Measurements from ENCODE around the gene C1QTNF5.

The C1QTNF5 gene

DNA sequence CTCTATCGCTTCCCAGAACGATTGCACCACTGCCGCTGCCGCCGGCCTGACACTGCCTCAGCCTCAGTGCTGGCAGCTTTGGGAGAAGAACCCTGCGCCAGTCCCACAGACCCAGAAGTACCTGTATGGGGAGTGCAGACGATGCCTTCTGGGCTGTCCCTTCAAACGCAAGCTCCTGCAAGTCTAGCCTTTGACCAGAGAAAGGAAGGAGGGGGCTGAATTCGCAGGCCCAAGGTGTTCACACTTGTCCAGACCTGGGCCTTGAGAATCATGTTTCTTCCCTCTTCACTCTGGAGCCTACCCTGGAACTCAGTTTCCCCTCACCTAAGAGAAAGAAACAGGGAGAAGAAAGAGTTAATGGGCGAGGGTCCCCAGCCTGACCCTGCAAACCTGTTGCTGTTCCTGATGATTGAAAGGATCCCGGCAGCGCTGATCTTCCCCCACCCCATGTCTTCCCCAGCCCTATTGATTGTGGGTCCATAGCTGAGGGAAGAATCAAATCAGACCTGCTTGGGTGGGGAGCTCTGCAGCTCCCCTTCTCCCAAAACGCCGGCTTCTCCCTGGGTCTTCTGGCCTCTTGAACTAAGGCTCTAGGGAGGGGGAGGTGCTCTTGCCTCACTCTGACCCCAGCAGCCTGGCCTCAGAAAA is 23.0 kb downstream of the C1QTNF5 start:
- no peak for DNase-seq (ENCODE audit: low spot score)

- peak; percentile 31 for DNase-seq (ENCODE audit: low spot score)
These were observed 23.7 kb downstream of the C1QTNF5 start, which contains the start of gene MCAM for GRCh38 chr11:119316729-119317591. Gene MCAM, minus strand, starts transcription at chr11:119317130. Its CDS starts 29 bp downstream, at chr11:119317101.

DNA sequence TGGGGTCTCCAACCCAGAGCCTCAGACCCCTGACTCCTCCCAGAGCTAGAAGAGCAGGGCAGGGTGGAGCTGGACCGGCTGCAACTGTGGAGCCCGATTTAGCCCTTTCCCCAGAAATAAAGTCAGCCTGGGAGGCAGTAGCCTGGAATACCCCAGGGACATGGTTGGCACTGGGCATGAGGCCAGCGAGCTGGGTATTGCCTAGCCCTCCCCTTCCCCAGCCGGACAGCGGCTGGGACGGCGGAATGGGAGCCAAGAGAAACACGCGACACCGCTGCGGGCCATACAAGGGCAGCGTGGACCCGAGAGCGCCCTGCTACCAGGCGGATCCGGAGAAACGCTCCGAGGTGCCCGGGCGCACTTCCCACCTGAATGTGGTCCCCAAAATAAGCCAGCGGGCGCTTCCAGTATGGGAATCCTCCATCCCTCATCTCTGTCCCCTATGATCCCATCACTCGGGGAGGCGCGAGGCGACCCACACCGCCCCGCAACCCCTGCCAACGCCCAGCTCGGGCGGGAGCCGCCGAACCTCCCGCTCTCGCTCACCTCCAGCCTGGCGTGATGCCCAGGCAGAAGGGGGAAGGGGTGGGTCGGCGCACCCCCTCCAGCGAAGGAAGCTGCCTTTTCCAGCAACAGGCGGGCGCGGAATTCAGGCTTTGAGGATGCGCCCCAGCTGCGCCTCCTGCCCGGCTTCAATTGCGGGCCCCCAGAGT is 24.5 kb downstream of the C1QTNF5 start:
- peak; percentile 43 for DNase-seq (ENCODE audit: low spot score)

DNA sequence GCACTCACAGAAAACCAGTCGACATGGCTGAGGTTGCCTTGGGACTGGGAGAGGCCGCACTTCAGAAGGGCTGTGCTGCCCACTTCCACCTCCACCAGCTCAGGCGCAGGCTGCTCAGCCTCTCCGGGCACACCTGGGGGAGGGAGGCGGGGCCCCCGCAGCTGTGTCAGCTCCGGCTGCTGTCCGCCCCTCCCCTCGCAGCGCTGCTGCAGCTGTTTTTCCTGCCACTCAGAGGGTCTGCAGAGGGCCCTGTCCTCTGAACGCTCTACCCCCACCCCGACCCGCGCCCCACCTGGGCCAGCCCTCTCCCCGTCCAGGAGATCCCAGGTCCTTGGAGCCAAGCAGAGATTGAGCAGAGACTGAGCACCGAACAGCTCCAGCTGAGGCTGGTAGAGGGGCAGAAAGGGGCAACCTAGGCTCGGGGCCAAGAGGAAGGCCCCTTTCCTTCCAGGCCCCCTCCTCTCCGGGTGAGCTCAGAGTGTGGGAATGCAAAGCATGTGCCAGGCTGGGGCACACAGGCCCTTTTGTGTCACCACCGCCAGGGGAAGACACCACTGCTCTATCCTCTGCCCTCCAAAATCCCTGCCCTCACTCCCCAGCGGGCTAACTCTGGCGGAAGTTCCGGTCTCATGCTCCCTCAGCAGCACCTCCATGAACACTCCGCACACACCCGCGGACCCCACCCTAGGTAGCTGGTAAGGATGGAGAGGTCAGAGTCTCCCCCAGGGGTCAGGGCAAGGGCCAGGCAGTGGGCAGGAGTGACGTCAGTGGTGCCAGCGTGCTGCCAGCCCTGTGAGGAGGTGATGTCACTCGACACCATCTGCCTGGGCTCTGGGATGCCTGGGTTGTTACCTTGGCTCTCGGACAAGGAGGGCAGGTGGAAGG is 25.3 kb downstream of the C1QTNF5 start:
- DNase-seq (ENCODE audit: low spot score), result peak; percentile 87

GRCh38 chr11:119314726-119315125 is 26.0 kb downstream of the C1QTNF5 start:
- DNase-seq (ENCODE audit: low spot score), result no peak

- DNase-seq (ENCODE audit: low spot score), result no peak
These were observed 30.0 kb downstream of the C1QTNF5 start for GRCh38 chr11:119310682-119311052.

DNA sequence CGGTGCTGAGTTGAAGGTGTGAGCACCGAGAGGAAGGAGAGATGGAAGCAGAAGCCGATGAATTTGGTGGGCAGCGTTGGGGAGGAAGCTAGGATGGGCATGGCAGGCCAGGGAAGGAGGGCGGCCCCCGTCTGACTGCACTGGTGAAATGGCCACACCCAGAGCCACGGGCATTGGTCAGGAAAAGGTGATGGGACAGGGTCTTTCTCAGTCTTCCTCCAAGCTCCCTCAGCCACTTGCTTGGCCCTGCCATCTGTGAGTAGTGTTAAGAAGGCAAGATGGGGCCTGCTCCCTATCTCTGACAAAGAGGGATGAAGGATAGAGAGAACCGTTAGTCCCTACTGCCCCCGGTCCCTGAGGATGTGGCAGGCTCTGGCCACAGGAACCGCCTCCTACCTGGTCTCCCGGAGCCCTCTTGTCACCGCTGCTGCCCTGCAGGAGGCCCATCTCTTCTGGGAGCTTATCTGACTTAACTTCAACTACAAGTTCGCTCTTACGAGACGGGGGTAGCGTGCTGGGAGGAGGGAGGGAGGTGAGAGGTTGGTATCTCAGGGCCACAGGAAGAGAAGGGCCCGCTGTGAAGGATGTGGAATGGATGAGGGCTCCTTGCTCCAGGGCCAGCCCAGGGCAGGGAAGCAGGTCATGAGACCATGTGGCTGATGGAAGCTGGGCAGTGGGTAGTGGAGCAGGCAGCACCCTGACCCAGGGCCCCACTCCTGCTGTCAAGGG is 30.6 kb downstream of the C1QTNF5 start:
- no peak for DNase-seq (ENCODE audit: low spot score)

DNA sequence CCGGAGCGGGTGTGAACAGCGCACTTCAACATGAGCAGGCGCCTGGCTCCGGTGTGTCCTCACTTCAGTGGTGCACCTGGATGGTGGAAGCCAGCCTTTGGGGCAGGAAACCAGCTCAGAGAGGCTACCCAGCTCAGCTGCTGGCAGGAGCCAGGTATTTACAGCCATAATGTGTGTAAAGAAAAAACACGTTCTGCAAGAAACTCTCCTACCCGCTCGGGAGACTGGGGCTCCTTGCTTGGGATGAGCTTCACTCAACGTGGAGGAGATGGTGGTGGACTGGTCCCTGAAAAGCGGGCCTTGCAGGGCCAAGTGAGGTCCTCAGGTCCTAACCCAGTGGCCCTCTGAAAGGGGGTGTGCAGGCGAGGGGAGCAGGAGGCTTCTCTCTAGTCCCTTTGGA is 31.3 kb downstream of the C1QTNF5 start:
- no peak for DNase-seq (ENCODE audit: low spot score)

DNA sequence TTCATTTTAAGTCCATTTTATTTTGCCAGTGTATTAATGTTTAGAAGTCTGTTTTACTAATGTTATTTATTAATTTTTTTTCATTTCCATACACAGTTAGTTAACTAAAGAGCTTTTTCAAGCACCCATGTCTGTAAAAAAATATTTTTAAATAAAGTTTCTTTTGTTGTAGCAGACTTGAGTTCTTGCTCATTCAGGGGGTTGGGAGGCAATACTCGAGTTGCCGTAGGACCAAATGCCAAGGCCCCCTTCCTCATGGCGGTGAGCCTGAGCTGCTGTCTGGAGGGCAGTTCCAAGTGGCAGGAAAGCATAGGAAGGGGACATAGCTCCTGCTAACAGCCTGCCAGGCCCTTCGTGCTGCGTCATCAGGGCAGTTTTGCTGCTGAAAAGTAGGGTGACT is 32.7 kb downstream of the C1QTNF5 start:
- no peak for DNase-seq (ENCODE audit: low spot score)

DNA sequence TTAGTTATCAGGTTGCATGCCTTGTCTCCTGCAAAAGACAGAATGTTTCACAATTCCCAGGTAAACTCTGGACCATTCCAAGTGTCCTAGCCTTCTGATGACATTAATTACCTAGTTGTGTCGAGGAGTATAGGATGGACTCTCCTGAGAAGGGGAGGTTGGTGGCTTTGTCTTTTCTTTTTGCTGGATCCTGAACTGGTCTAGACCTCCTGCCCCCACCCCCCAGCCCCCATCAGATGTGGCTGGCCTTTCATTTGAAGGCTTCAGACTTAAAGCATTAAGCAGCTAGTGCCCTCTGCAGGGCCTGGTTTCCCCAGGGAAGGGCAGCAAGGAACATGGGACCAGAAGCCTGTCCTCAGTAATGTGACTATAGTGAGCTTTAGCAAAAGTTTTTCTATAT is 33.5 kb downstream of the C1QTNF5 start:
- no peak for DNase-seq (ENCODE audit: low spot score)

DNA sequence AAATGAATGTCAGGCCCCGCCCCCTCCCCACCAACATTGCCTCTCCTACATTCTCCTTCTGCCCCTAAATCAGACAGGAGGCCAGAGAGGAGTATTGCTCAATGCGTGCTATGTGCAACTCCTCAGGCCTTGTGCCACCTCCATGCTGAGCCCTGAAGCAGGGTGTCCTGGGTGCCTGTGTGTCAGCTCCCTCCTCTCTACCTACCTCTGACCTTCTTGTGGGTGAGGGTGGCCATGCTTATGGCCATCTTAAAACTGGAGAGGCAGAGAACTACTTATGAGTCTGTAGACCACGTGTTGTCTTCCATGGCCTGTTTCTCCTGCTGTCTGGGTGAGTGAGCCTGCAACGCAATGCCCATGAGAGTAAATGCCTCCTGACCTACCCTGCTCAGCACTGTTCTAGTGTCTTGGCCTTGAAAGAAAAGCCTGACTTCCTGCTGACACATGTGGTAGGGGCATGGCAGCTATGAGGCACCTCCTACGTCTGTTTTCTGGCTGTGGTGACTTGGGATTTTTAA is 34.3 kb downstream of the C1QTNF5 start:
- no peak for DNase-seq (ENCODE audit: low spot score)

DNA sequence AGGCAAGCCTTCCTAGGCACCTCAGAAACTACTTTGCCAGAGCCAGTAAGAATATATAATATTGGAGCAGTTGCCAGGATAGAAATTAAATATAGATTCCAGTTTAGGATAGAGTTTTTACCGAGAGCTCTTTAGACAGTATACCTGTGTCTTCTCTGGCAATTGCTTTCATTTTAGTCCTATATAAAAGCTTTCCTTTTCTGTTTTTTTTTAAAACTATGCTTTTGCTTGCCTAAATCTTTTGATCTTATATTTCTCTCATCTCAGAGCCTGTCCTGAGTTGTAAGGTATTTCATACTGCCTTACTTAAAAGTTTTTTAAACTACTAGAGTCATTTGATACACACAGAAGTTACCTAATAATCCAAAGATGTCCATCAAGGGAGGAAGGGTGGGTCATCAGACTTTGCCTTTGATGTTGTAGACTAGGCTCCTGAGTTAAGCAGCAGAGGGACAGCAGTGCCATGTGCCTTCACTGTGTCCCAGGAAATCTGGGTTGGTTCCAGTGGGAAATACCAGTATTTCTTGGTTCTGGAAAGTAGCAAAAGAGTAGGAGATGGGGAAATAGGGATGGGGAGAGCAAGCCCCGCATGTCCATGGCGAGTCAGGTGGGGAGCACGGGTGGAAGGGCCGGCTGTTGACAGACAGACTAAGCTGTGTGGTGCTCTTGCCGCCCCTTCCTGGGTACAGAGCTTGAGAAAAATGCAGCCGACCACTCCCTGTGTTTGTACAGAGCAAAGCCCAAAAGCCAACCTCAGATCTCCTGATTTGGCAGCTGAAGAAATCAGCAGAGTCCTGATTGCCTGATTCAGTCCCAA is 34.9 kb downstream of the C1QTNF5 start:
- no peak for DNase-seq (ENCODE audit: low spot score)

DNA sequence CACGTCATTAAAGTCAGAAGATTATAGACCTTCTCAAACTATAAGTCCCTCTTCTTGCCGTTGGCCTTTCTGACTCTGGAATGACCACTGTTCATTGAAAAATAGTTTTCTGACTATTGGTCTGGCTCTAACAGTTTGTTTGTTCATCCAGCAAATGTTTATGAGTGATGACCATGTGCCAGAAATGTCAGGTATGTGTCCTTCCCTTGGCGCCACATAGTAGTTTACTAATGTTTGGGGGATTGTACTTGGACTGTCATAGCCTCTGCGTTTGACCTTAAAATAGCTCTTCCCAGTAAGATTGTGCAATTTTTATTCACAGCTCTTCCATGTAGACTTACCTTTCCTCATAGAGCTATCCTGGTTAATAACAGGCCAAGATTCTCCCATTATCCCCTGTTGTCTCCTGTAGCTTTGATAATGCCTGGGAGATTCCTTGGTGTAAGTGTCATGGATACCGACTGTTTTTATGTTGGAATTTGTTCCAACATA is 37.4 kb downstream of the C1QTNF5 start:
- DNase-seq (ENCODE audit: low spot score), result no peak

DNA sequence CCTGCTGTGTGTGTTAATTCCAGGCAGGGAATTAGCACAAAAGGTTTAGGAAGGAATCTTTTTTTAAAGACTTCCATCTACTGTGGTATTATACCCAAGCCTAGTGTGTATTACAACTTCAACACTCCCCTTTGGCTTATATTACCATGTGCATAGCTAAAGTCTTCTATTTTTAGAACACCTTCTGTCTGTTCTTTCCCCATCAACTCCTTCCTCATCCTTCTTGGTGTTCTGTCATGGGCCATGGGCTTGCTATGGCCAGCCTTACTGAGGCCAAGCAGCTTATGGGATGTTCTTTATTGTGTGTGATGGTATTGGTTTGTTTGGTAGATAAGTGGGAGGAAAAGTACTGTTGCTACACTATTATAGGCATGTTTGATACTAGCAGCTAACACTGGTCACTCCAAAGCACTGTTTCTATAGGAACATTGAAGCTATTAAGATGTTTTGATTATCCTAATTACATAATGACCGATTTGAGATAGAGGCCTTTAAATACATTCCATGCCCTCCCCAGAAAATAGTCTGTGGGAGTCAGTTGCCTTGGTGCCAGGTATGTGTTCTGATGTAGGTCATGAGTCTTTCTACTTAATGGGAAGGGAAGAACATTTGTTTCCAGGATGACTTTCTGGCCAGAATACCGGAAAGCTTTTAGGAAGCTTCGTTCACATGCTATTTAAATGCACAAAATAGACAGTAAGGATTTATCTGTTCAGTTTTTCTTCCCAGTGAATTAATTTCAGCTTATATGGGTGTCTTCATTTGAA is 40.3 kb downstream of the C1QTNF5 start:
- DNase-seq (ENCODE audit: low spot score), result no peak

DNA sequence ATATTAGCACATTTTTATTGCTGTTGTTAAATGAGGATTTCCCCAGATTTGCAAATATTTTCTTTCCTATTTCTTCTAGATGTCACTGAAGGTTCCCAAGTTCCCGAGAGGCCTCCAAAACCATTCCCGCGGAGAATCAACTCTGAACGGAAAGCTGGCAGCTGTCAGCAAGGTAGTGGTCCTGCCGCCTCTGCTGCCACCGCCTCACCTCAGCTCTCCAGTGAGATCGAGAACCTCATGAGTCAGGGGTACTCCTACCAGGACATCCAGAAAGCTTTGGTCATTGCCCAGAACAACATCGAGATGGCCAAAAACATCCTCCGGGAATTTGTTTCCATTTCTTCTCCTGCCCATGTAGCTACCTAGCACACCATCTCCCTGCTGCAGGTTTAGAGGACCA is 41.3 kb downstream of the C1QTNF5 start:
- no peak for DNase-seq (ENCODE audit: low spot score)

DNA sequence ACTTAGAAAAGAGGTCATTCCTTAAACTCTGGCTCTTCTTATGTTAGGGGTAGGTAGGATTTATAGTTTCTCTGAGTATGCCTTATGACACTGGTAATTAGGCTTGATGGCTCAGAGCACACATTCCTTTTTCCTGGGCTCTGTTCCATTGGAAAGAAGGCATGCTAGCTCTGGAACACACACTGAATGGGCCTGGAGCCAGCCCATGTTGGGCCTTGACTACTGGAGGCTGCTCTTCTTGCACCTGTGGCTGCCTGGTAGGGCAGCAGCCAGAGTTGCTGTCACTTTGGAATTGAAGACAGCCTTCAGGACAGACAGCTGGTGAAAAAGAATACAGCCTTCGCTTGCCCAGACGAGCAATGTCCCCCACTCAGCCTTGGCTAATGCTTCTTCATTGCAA is 42.0 kb downstream of the C1QTNF5 start:
- DNase-seq (ENCODE audit: low spot score), result no peak

- DNase-seq (ENCODE audit: low spot score), result no peak
These were observed 42.7 kb downstream of the C1QTNF5 start for GRCh38 chr11:119297938-119298337.

DNA sequence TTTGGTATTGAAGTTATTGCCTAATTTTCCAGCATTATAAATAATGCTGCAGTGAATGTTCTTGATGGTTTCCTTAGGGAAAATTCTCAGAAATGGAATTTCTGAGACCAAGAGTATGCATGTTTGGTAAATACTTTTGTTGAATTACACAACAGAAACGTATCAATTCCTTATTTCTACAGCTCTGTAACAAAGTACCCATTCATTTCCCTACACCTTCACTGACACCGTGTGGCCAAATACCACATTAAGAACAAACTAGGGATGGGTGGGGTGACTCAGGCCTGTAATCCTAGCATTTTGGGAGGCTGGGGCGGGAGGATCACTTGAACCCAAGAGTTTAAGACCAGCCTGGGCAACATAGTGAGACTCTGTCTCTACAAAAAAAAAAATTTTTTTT is 45.5 kb downstream of the C1QTNF5 start:
- DNase-seq (ENCODE audit: low spot score), result peak; percentile 20

DNA sequence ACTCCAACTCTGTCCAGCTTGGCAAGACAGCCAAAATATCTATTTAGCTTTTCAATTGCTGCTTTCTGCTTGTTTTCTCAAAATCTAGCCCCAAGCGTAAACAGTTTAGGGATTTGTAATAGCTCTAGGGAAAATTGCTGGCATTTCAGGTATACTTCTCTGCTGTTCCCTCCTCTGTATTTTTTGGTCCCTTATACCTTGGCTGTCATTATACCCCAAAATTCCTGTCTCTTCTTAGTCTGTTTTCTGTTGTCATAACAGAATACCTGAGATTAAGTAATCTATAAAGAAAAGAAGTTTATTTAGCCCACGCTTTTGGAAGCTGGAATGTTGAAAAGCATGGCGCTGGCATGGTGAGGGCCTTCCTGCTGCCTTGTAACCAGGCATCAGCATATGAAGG is 47.2 kb downstream of the C1QTNF5 start:
- DNase-seq (ENCODE audit: low spot score), result no peak
